ENCODE data around the gene SLC35F2. TPM values are rescaled to one million over a fixed set of nuclear protein-coding genes. Genes with fewer than 3 reads are reported as not detected.

Gene SLC35F2
- total RNA-seq, 6 experiments from 2014 or later, result 0.06 to 0.55 (median 0.28) TPM; not detected in 1

GRCh38 chr11:107799218-107799859 is 59.2 kb downstream of the SLC35F2 start:
- H3K4me1 ChIP-seq, result no peaks in the 10 kb centered on the region
- peak; percentile 77 to 96 (median 92) for TF ChIP-seq CTCF (IDR thresholded peaks at IDR 0.05)
- no peak for TF ChIP-seq POLR2A (IDR thresholded peaks at IDR 0.05)
- DNase-seq, result peak; percentile 58 to 62 (median 61)
- no peak overlapping the region for H3K27ac ChIP-seq
- H3K9me3 ChIP-seq, result no peaks in the 10 kb centered on the region
- WGBS (ENCODE audit: insufficient coverage, low coverage, low lambda C conversion rate, missing lambda C conversion rate), result 66% methylated on average over 12 of the region's 12 CpGs
- H3K36me3 ChIP-seq, result no peaks in the 10 kb centered on the region
- intact Hi-C loops (cut with DNase I), result no loop called here
- peak; percentile 80 to 94 (median 88) for ATAC-seq
- no peaks in the 10 kb centered on the region for H3K27me3 ChIP-seq
- no peak overlapping the region for H3K4me3 ChIP-seq

- intact Hi-C loops (cut with DNase I), result no loop called here
- H3K9me3 ChIP-seq, result no peaks in the 10 kb centered on the region
- H3K27me3 ChIP-seq, result no peaks in the 10 kb centered on the region
- ATAC-seq, result peak in 1 of 4 donors; percentile 21
- 52% methylated on average over 5 of the region's 5 CpGs for WGBS (ENCODE audit: insufficient coverage, low coverage, low lambda C conversion rate, missing lambda C conversion rate)
- peaks cover 0 to 8% (median 0%) of the 10 kb centered on the region in 4 donors for H3K4me1 ChIP-seq
- H3K4me3 ChIP-seq, result no peak overlapping the region
- no peak for TF ChIP-seq POLR2A (IDR thresholded peaks at IDR 0.05)
- no peak for TF ChIP-seq CTCF (IDR thresholded peaks at IDR 0.05)
- H3K27ac ChIP-seq, result peak overlapping the region in 1 of 3 donors; percentile 56
- no peak for DNase-seq
- H3K36me3 ChIP-seq, result no peaks in the 10 kb centered on the region
Observed at GRCh38 chr11:107792049-107792443, 66.5 kb downstream of the SLC35F2 start.

GRCh38 chr11:107791343-107792048 is 67.1 kb downstream of the SLC35F2 start:
- intact Hi-C loops (cut with DNase I), result no loop called here
- 29% methylated on average over 10 of the region's 10 CpGs for WGBS (ENCODE audit: insufficient coverage, low coverage, low lambda C conversion rate, missing lambda C conversion rate)
- DNase-seq, result peak; percentile 74 to 91 (median 90)
- Histone ChIP-seq H3K9me3 (no peaks in the 10 kb centered on the region), H3K4me1 (peaks cover 0 to 8% (median 0%) of the 10 kb centered on the region in 4 donors), H3K36me3 (no peaks in the 10 kb centered on the region), H3K4me3 (no peak overlapping the region), H3K27ac (peak overlapping the region in 2 of 3 donors; percentile 28 to 56), H3K27me3 (no peaks in the 10 kb centered on the region)
- peak; percentile 90 to 95 (median 92) for ATAC-seq
- TF ChIP-seq POLR2A (IDR thresholded peaks at IDR 0.05) (no peak), CTCF (IDR thresholded peaks at IDR 0.05) (no peak)

DNA sequence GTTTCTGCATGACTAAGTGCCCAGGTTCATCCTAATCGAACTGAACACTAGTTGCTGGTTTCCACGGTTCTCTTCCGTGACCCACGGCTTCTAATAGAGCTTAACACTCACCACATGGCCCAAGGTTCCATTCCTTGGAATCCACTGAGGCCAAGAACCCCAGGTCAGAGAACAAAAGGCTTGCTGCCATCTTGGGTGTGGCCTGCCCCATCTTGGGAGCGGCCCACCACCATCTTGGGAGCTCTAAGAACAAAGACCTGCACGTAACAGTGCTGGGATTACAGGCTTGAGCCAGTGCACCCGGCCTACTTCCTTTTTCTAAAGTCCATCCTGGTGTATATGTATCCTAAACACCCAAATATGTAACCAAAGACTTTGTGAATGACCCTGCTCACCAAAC is 68.8 kb downstream of the SLC35F2 start:
- no peaks in the 10 kb centered on the region for H3K27me3 ChIP-seq
- ATAC-seq (no peak), DNase-seq (no peak)
- WGBS (ENCODE audit: insufficient coverage, low coverage, low lambda C conversion rate, missing lambda C conversion rate), result 97% methylated on average over 5 of the region's 7 CpGs
- H3K27ac ChIP-seq, result no peak overlapping the region
- H3K9me3 ChIP-seq, result no peaks in the 10 kb centered on the region
- H3K4me3 ChIP-seq, result no peak overlapping the region
- no peak for TF ChIP-seq POLR2A (IDR thresholded peaks at IDR 0.05)
- no peaks in the 10 kb centered on the region for H3K36me3 ChIP-seq
- intact Hi-C loops (cut with DNase I), result no loop called here
- H3K4me1 ChIP-seq, result peaks cover 0 to 8% (median 0%) of the 10 kb centered on the region in 4 donors

GRCh38 chr11:107787733-107788132 is 70.9 kb downstream of the SLC35F2 start:
- TF ChIP-seq CTCF (IDR thresholded peaks at IDR 0.05) (no peak), POLR2A (IDR thresholded peaks at IDR 0.05) (no peak)
- peaks cover 0 to 8% (median 0%) of the 10 kb centered on the region in 4 donors for H3K4me1 ChIP-seq
- ATAC-seq (no peak), DNase-seq (no peak)
- intact Hi-C loops (cut with DNase I), result no loop called here
- 74% methylated on average over 3 of the region's 5 CpGs for WGBS (ENCODE audit: insufficient coverage, low coverage, low lambda C conversion rate, missing lambda C conversion rate)
- no peaks in the 10 kb centered on the region for H3K36me3 ChIP-seq
- no peaks in the 10 kb centered on the region for H3K27me3 ChIP-seq
- no peaks in the 10 kb centered on the region for H3K9me3 ChIP-seq
- H3K4me3 ChIP-seq, result no peak overlapping the region
- H3K27ac ChIP-seq, result no peak overlapping the region

All from right lobe of liver (tissue), 6 donors.